Measurements from ENCODE around the gene CACNA1A.
"Not testable (repeated sequence)": the region's sequence is repeated elsewhere in the genome, so short reads cannot be mapped to it uniquely, and the experiment has no call there.

Gene CACNA1A

DNA sequence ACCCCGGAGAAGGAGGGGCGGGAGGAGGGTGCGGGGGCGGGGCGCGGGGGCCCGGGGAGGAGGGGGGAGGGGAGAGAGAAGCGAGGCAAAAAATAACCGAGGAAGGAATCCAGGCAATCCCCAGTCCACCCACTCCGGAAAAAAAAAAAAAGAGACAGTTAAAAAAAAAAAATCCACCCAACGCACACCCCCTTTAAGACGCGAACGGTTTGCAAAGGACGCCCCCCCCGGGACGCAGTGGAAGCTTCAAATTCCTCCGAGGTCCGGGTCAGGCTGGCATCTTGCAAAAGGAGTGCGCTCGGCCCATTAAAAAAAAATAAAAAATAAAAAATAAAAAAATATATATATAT lies at the start of gene CACNA1A:
CACNA1A (minus strand) TSS at position 9 of the 350 bp plus-strand sequence. CDS start 255 bp downstream, outside the sequence.
- DNase-seq, result no peak

- no peak for DNase-seq
Measured at GRCh38 chr19:13554506-13555240, 48.4 kb upstream of the CACNA1A start.

DNA sequence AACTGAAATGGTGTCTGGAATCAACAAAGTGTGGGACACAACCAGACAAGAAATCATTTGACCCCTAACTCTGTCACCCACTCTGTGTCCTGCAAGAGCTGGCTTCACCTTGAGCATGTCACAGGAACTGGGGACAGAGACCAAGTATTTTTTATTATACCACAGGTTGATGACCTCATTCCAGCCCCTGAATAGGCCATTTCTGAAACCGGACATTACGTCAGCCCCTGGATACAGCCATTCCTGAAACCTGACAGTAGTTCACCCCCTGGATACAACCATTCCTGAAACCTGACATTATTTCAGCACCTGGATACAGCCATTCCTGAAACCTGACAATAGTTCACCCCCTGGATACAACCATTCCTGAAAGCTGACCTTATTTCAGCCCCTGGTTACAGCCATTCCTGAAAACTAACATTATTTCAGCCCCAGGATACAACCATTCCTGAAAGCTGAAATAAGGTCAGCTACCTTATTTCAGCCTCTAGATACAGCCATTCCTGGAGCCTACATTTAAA lies 47.7 kb upstream of the CACNA1A start:
- no peak for DNase-seq

DNA sequence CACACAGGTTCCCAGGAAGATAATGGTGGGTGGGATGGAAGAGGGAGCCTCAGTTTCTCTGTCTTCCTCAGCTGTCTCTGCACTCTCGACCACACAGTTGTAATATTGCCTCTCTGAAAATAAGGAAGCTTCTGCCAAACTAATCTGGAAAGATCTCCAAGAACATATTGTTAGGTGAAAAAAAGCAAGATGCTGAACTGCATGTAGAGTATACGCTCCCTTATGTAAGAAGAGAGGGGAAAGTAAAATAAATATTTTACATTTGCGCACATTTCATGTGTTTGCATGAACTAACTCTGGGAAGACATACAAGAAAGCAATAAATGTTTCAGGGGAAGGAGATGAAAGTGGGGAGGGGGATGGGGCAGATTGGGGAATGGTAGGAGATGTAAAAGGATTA lies 41.9 kb upstream of the CACNA1A start:
- no peak for DNase-seq

- DNase-seq, result no peak
Measured at GRCh38 chr19:13547102-13547501, 40.8 kb upstream of the CACNA1A start.

GRCh38 chr19:13544423-13544822 lies 38.1 kb upstream of the CACNA1A start:
- DNase-seq, result no peak

DNA sequence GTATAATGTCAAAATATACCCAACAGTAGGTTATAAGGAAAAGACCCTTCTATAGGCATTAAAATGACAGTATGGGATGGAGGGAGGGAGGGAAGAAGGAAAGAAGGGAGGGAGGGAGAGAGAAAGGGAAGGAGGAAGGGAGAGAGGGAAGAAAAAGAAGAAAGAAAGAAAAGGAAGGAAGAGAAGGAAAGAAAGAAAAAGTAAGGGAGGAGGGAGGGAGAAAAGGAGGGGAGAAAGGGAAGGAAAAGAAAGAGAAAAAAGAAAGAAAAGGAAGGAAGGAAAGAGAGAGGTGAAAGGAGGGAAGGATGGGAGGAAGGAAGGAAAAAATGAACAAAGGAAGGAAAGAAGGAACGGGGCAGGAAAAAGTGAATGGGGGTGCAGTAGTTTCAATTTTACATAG lies 35.3 kb upstream of the CACNA1A start:
- DNase-seq, result no peak

DNA sequence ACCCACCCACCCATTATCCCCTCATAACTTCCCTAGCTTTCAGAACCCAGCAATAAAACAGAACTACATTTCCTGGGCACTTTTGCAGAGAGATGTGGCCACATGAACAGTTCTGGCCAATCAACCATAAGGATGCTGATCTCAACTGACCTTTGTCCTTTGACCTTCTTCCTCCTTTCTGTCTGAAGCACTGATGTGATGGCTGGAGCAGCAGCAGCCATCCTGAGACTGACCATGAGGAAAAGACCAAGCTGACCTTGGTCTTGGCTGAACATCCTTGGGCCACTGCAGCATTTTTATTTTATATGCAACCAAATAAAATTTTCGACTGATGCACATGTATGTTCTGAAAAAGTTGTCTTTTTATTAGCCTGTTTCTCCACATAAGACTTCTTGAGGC lies 33.1 kb upstream of the CACNA1A start:
- no peak for DNase-seq

GRCh38 chr19:13538601-13539253 lies 32.4 kb upstream of the CACNA1A start:
- no peak for DNase-seq

DNA sequence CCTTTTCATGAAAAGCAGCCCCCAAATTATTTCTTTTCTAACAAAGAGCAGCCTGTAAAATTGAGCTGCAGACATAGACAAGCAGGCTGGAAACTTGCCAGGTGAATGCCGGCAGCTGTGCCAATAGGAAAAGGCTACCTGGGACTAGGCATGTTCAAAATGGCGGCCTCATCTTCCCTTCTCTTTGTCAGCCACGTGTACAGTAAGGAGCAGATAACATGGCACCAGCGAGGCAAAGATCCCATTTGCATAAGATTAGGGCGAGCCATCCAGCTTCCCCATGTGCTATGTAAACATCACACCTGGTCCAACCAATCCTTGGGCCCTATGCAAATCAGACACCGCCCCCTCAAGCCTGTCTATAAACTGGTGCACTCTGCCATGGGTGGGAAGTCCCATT lies 31.2 kb upstream of the CACNA1A start:
- no peak for DNase-seq

GRCh38 chr19:13530720-13531119 lies 24.4 kb upstream of the CACNA1A start:
- no peak for DNase-seq

DNA sequence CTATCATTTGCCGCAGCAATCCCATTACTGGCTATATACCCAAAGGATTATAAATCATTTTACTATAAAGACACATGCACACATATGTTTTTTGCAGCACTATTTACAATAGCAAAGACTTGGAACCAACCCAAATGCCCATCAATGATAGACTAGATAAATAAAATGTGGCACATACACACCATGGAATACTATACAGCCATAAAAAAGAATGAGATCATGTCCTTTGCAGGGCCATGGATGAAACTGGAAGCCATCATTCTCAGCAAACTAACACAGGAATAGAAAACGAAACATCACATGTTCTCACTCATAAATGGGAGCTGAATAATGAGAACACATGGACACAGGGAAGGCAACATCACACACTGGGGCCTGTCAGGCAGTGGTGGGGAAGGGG lies 23.4 kb upstream of the CACNA1A start:
- DNase-seq, result not testable (repeated sequence)

- DNase-seq, result no peak
Measured at GRCh38 chr19:13526552-13526951, 20.3 kb upstream of the CACNA1A start.

- DNase-seq, result no peak
Measured at GRCh38 chr19:13521066-13521465, 14.8 kb upstream of the CACNA1A start.

- DNase-seq, result no peak
Measured at GRCh38 chr19:13511947-13512346, 5.7 kb upstream of the CACNA1A start.

DNA sequence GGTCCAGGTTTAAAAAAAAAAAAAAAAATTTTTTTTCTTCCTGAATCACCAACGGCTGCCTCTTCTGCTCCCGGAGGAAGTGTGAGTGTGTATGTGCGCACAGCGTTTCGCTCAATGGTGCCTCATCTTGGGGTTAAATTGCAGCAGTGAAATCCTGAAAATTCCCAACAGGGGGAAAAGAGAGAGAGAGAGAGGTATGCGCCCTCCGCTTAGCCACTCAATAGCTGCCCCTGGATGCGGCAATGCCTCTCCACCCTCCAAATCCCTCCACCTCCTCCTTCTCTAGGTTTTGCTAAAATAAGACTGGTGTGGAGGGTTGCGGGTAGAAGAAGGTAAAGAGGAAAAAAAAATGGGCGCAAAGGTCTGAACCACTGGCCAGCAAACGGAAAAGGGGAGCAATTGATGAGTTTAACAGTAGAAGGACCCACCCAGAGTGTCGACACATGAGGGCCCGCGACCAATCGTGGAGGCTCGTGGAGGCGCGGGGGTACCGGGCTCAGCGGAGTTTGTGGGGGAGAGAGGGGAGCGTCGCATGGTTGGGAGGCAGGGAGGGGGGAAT lies 853 bp upstream of the CACNA1A start:
- no peak for DNase-seq

DNA sequence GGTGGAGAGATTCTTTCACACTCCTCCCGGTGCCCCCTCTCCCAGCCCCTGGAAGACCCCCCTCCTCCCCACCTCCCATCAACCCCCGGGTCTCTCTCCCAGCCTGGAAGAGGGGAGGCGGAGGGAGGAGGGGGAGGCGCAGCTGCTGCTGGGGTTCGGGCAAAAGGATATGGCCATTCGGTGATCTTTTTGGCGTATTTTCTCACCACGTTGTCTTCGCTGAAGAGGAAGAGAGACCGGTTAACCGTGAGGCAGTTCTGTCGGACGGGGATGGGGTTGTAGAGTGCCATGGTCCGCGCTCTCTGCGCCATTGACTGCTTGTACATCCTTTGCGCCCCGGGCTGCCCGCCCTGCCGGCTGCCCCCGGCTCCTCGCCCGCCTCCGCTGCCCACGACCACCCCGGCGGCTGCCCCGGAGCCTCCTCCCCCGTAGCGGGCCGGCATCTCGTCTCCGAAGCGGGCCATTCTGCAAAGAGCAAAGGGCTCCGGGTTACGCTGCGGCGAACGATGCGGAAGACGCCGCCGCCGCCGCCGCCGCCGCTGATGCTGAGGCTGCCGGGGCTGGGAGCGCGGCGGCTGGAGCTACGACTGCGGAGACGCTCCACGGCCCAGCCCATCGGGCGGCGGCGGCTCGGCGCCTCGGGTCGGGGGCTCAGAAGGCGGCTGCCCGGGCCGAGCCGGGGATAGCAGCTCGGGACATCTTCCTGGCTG lies 363 bp downstream of the CACNA1A start:
- no peak for DNase-seq

- no peak for DNase-seq
Measured at GRCh38 chr19:13505164-13505695, 1.0 kb downstream of the CACNA1A start.

GRCh38 chr19:13503570-13504235 lies 2.6 kb downstream of the CACNA1A start:
- DNase-seq, result no peak

GRCh38 chr19:13502231-13502630 lies 4.0 kb downstream of the CACNA1A start:
- DNase-seq, result no peak

- no peak for DNase-seq
Measured at GRCh38 chr19:13499692-13500091, 6.6 kb downstream of the CACNA1A start.

- DNase-seq, result no peak
Measured at GRCh38 chr19:13493516-13494310, 12.6 kb downstream of the CACNA1A start.

Measured in activated gamma-delta T cell treated with Interleukin-2 at 50 U/mL for 16 hours (primary cell).